Keratinocyte (primary cell): ENCODE results near the gene OR6B3.

Experiments
- CTCF ChIP-seq, 3 experiments: IDR thresholded peaks in 1 of 3; conservative IDR thresholded peaks in 1 of 3; optimal IDR thresholded peaks in 1 of 3; 2 replicates in 2 of 3; 3 replicates in 1 of 3; pipeline versions ENCODE3 to v1.5.1; 2011; ENCODE audit warnings: low read length in 3 of 3, mild to moderate bottlenecking in 3 of 3, moderate library complexity in 2 of 3, control low read depth in 1 of 3, inconsistent platforms in 1 of 3; ENCODE audit not compliant: insufficient read depth in 2 of 3; ENCODE audit errors: extremely low read depth in 1 of 3
- EZH2 ChIP-seq: IDR thresholded peaks from one replicate; pipeline ENCODE4 v1.6.1; 2012; ENCODE audit warnings: inconsistent platforms, mild to moderate bottlenecking, low read length, moderate library complexity

- no peak for TF ChIP-seq CTCF (optimal IDR thresholded peaks at IDR 0.05 in 1 of 3, IDR thresholded peaks at IDR 0.05 in 1 of 3, conservative IDR thresholded peaks at IDR 0.05 in 1 of 3; ENCODE audit: extremely low read depth in 1 of 3, insufficient read depth in 2 of 3, low read length in 3 of 3)
- no peak for TF ChIP-seq EZH2
Measured at GRCh38 chr2:240002983-240003382, 50.3 kb downstream of the OR6B3 start.
